Hepatic stellate cell (primary cell): ENCODE results near the gene ARHGEF16.
A peak's percentile ranks its signal among the peaks of the same experiment; 100 is the strongest.

Source experiments
- DNase-seq: peaks from one replicate; pipeline ENCODE4 v3.0.0; 2011; ENCODE audit warnings: low spot score

The ARHGEF16 gene

GRCh38 chr1:3468236-3469103 is 14.0 kb downstream of the ARHGEF16 start:
- DNase-seq, result no peak

- no peak for DNase-seq
Observed at GRCh38 chr1:3469104-3469848, 14.8 kb downstream of the ARHGEF16 start.

GRCh38 chr1:3469849-3470649 is 15.6 kb downstream of the ARHGEF16 start:
- no peak for DNase-seq

GRCh38 chr1:3470650-3471355 is 16.3 kb downstream of the ARHGEF16 start:
- DNase-seq, result no peak

GRCh38 chr1:3471356-3472087 is 17.1 kb downstream of the ARHGEF16 start:
- peak; percentile 87 for DNase-seq

- no peak for DNase-seq
Observed at GRCh38 chr1:3472088-3472850, 17.8 kb downstream of the ARHGEF16 start.

- DNase-seq, result no peak
Observed at GRCh38 chr1:3472906-3473305, 18.4 kb downstream of the ARHGEF16 start.

- DNase-seq, result no peak
Observed at GRCh38 chr1:3473381-3473844, 18.9 kb downstream of the ARHGEF16 start.

GRCh38 chr1:3474016-3474415 is 19.6 kb downstream of the ARHGEF16 start:
- no peak for DNase-seq

- DNase-seq, result no peak
Observed at GRCh38 chr1:3474421-3474820, 20.0 kb downstream of the ARHGEF16 start.

GRCh38 chr1:3475839-3476573 is 21.5 kb downstream of the ARHGEF16 start:
- no peak for DNase-seq

- no peak for DNase-seq
Observed at GRCh38 chr1:3476666-3477065, 22.2 kb downstream of the ARHGEF16 start.

- DNase-seq, result no peak
Observed at GRCh38 chr1:3477241-3477995, 23.0 kb downstream of the ARHGEF16 start.

GRCh38 chr1:3478187-3478586 is 23.7 kb downstream of the ARHGEF16 start:
- no peak for DNase-seq

GRCh38 chr1:3479511-3480368 is 25.3 kb downstream of the ARHGEF16 start:
- no peak for DNase-seq

- DNase-seq, result no peak
Observed at GRCh38 chr1:3480369-3480719, 25.9 kb downstream of the ARHGEF16 start.

- no peak for DNase-seq
Observed at GRCh38 chr1:3481046-3481445, 26.6 kb downstream of the ARHGEF16 start.

GRCh38 chr1:3481836-3482375 is 27.4 kb downstream of the ARHGEF16 start:
- DNase-seq, result no peak
